Activated naive CD8-positive, alpha-beta T cell treated with anti-CD3 and anti-CD28 coated beads, Interleukin-2, amount 10 ng/mL, durations not matched to agents 7 days and 5 days (primary cell): ENCODE data around the gene PARVG. TPM values are rescaled to one million over a fixed set of nuclear protein-coding genes. Genes with fewer than 3 reads are reported as not detected.
A peak's percentile ranks its signal among the peaks of the same experiment; 100 is the strongest.

Experiments used
- ATAC-seq: fragments of 150-1000 bp; cut with Tn5 transposase; one replicate; pipeline ENCODE4 v1.10.0; 2021; ENCODE audit warnings: low read depth, moderate library complexity
- POLR2A ChIA-PET: fragments of 350-600 bp; sonication (Branson Sonifier 250); formaldehyde crosslinking; loops from one replicate; lab custom pipeline; 2021; ENCODE audit warnings: antibody characterized with exemption; lab: Charles Lee
- DNase-seq: peaks from one replicate; pipeline ENCODE4 v3.0.0; 2021
- H3K27ac Mint-ChIP-seq: one replicate; pipeline ENCODE4 v1.8.0; 2022; ENCODE audit warnings: mild to moderate bottlenecking, mixed read lengths
- H3K27me3 Mint-ChIP-seq: one replicate; pipeline ENCODE4 v1.8.0; 2022; ENCODE audit warnings: mild to moderate bottlenecking, moderate library complexity, mixed read lengths
- H3K36me3 Mint-ChIP-seq: one replicate; pipeline ENCODE4 v1.8.0; 2021; ENCODE audit warnings: mild to moderate bottlenecking, mixed read lengths
- H3K4me1 Mint-ChIP-seq: one replicate; pipeline ENCODE4 v1.8.0; 2021; ENCODE audit warnings: mixed read lengths
- H3K4me3 Mint-ChIP-seq: one replicate; pipeline ENCODE4 v1.8.0; 2022; ENCODE audit warnings: mild to moderate bottlenecking, moderate library complexity, mixed read lengths
- H3K9me3 Mint-ChIP-seq: one replicate; pipeline ENCODE4 v1.8.0; 2021; ENCODE audit warnings: mixed read lengths
- total RNA-seq, 2 experiments: library from RNA; stranded (reverse); gene quantifications; one replicate each; pipeline ENCODE4 v1.2.3, GENCODE V29; 2021

The PARVG gene
- total RNA-seq, 2 experiments from 2014 or later = 238 to 241 TPM

DNA sequence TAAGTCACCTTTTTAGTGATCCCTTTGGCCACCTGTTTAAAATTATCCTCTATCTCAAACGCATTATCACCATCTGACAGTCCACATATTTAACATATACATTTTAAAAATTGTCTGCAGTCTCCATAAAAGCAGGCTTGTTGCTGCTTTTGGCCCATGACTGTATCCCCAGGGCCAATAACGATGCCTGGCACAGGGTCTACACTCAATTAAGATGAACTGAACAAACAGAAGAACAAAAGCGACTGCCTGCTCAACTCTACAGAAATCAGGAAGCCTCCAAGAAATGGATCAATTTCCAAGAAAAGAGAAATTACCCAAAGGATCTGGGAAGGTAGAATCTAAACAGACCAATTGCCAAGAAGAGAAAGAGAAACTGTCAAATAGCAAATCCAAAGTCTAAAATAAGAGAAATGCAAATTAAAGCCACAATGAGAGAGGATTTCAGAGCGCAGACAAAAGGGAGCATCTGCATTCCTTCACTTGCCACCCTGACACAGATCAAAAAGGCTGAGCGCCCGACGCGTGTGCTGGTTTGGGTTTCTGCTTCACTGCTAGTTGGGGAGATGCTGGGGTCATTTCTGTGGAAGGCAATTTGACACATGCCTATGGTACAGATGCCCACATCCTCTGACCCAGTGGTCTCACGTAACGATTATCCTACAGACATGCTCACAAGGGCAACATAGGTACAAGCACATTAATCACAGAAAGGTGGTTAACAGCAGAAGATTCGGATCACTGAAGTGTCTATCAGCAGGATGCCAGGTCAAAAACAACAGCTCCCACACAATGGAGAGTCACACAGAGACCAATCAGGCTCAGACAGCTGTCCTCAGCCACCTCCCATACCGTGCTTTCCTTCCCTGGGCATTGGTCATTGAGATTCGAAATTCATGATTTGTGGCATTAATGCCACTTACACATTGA is 76.1 kb downstream of the PARVG start:
- Mint-ChIP-seq H3K27me3 (peaks cover 28% of the 10 kb centered on the region), H3K4me3 (no peak overlapping the region), H3K27ac (no peak overlapping the region), H3K36me3 (no peaks in the 10 kb centered on the region), H3K4me1 (peaks cover 5% of the 10 kb centered on the region), H3K9me3 (no peaks in the 10 kb centered on the region)
- POLR2A ChIA-PET = no interaction called here
- ATAC-seq = no peak
- DNase-seq = peak; percentile 2

Other genes starting within 250 kb of the PARVG start
- 10 to 100 TPM; 42.1 to 43.8 TPM for gene SAMM50, start 225.5 kb upstream of the PARVG start, total RNA-seq
- 10 to 100 TPM; 39.6 to 40.7 TPM for gene PARVB, start 156.6 kb upstream of the PARVG start, total RNA-seq
- gene SHISAL1, start 132.0 kb downstream of the PARVG start, total RNA-seq = not detected